Astrocyte (in vitro differentiated cells and primary cell): ENCODE results near the gene CENPW. TPM values are rescaled to one million over a fixed set of nuclear protein-coding genes. Genes with fewer than 3 reads are reported as not detected.

ENCODE experiments used
- DNase-seq: peaks from one replicate; pipeline ENCODE4 v3.0.0-alpha.2; 2010; ENCODE audit warnings: low read depth
- FAIRE-seq: peaks from 2 replicates; lab custom pipeline; 2011; peaks lifted over from hg19 to GRCh38; lab: Jason Lieb, UNC
- H2AFZ ChIP-seq: 2 replicates; pipeline ENCODE4 v1.6.0; 2012; ENCODE audit warnings: low read depth, low read length, inconsistent platforms
- H3K27ac ChIP-seq: 2 replicates; pipeline ENCODE4 v1.5.1; 2011; ENCODE audit warnings: low read depth, low read length, inconsistent platforms
- H3K27me3 ChIP-seq: 2 replicates; pipeline ENCODE4 v1.6.0; 2011; ENCODE audit warnings: low read length, inconsistent platforms; ENCODE audit not compliant: insufficient read depth
- H3K36me3 ChIP-seq: 2 replicates; pipeline ENCODE4 v1.5.1; 2011; ENCODE audit warnings: low read length, inconsistent platforms; ENCODE audit not compliant: insufficient read depth
- H3K4me1 ChIP-seq: 2 replicates; pipeline ENCODE4 v1.5.1; 2011; ENCODE audit warnings: low read length, inconsistent platforms; ENCODE audit not compliant: insufficient read depth
- H3K4me2 ChIP-seq: 2 replicates; pipeline ENCODE4 v1.6.0; 2012; ENCODE audit warnings: low read length, inconsistent platforms
- H3K4me3 ChIP-seq: 2 replicates; pipeline ENCODE4 v1.5.1; 2011; ENCODE audit warnings: low read depth, mild to moderate bottlenecking, low read length, inconsistent platforms; ENCODE audit not compliant: insufficient read depth
- H3K79me2 ChIP-seq: 2 replicates; pipeline ENCODE4 v1.6.0; 2012; ENCODE audit warnings: mild to moderate bottlenecking, low read length, inconsistent platforms; ENCODE audit not compliant: insufficient read depth
- H3K9ac ChIP-seq: 2 replicates; pipeline ENCODE4 v1.6.0; 2012; ENCODE audit warnings: mild to moderate bottlenecking, low read length, inconsistent platforms
- H3K9me3 ChIP-seq: 2 replicates; pipeline ENCODE4 v1.5.1; 2012; ENCODE audit warnings: low read depth, mild to moderate bottlenecking, low read length, inconsistent platforms; ENCODE audit not compliant: insufficient read depth
- H4K20me1 ChIP-seq: 2 replicates; pipeline ENCODE4 v1.6.0; 2012; ENCODE audit warnings: low read length, inconsistent platforms; ENCODE audit not compliant: insufficient read depth
- H3K27ac Mint-ChIP-seq: one replicate; pipeline ENCODE4 v1.8.0; 2021; ENCODE audit warnings: mild to moderate bottlenecking, mixed read lengths; ENCODE audit not compliant: unreplicated experiment
- H3K27me3 Mint-ChIP-seq: one replicate; pipeline ENCODE4 v1.8.0; 2021; ENCODE audit warnings: low read depth, mixed read lengths; ENCODE audit not compliant: unreplicated experiment
- H3K36me3 Mint-ChIP-seq: one replicate; pipeline ENCODE4 v1.8.0; 2021; ENCODE audit warnings: low read depth, mixed read lengths; ENCODE audit not compliant: unreplicated experiment
- H3K4me1 Mint-ChIP-seq: one replicate; pipeline ENCODE4 v1.8.0; 2021; ENCODE audit warnings: low read depth, mixed read lengths; ENCODE audit not compliant: unreplicated experiment
- H3K4me3 Mint-ChIP-seq: one replicate; pipeline ENCODE4 v1.8.0; 2021; ENCODE audit warnings: mild to moderate bottlenecking, moderate library complexity, mixed read lengths; ENCODE audit not compliant: unreplicated experiment
- H3K9me3 Mint-ChIP-seq: one replicate; pipeline ENCODE4 v1.8.0; 2021; ENCODE audit warnings: mild to moderate bottlenecking, mixed read lengths; ENCODE audit not compliant: unreplicated experiment
- CTCF ChIP-seq: IDR thresholded peaks from 2 replicates; pipeline ENCODE4 v1.5.1; 2011; ENCODE audit warnings: low read depth, mild to moderate bottlenecking, inconsistent platforms, low read length, moderate library complexity; ENCODE audit not compliant: insufficient read depth
- EZH2 ChIP-seq: IDR thresholded peaks from 2 replicates; pipeline ENCODE4 v1.6.1; 2012; ENCODE audit warnings: mild to moderate bottlenecking, low read length, inconsistent platforms; ENCODE audit not compliant: insufficient read depth
- total RNA-seq: library from RNA; stranded (reverse); gene quantifications from 2 replicates; pipeline ENCODE4 v1.2.1, GENCODE V29; 2021

The CENPW gene
- total RNA-seq, 1 donor from 2014 or later, result 16.0 TPM

- H3K27me3 Mint-ChIP-seq, result no peaks in the 10 kb centered on the region
- Histone ChIP-seq H3K4me3 (no peak overlapping the region), H3K79me2 (no peaks in the 10 kb centered on the region), H3K4me2 (no peak overlapping the region), H4K20me1 (no peaks in the 10 kb centered on the region), H3K9ac (no peak overlapping the region), H3K27ac (no peak overlapping the region), H3K4me1 (no peaks in the 10 kb centered on the region), H2AFZ (no peak overlapping the region), H3K9me3 (no peaks in the 10 kb centered on the region), H3K27me3 (no peaks in the 10 kb centered on the region), H3K36me3 (no peaks in the 10 kb centered on the region)
- H3K4me3 Mint-ChIP-seq, result no peak overlapping the region
- H3K36me3 Mint-ChIP-seq, result peaks cover 7% of the 10 kb centered on the region
- H3K4me1 Mint-ChIP-seq, result no peaks in the 10 kb centered on the region
- H3K27ac Mint-ChIP-seq, result no peak overlapping the region
- TF ChIP-seq CTCF (no peak), EZH2 (no peak)
- DNase-seq (no peak), FAIRE-seq (no peak)
- H3K9me3 Mint-ChIP-seq, result peaks cover 7% of the 10 kb centered on the region
Observed at GRCh38 chr6:126356526-126356925, 16.6 kb downstream of the CENPW start.

- no peaks in the 10 kb centered on the region for H3K79me2 ChIP-seq
- H4K20me1 ChIP-seq, result no peaks in the 10 kb centered on the region
- Mint-ChIP-seq H3K9me3 (peaks cover 7% of the 10 kb centered on the region), H3K36me3 (peaks cover 7% of the 10 kb centered on the region), H3K4me3 (no peak overlapping the region), H3K27me3 (no peaks in the 10 kb centered on the region), H3K27ac (no peak overlapping the region), H3K4me1 (no peaks in the 10 kb centered on the region)
- TF ChIP-seq EZH2 (no peak), CTCF (no peak)
- H3K27me3 ChIP-seq, result no peaks in the 10 kb centered on the region
- no peak overlapping the region for H3K4me3 ChIP-seq
- no peak for FAIRE-seq
- H3K9ac ChIP-seq, result no peak overlapping the region
- no peak overlapping the region for H2AFZ ChIP-seq
- H3K9me3 ChIP-seq, result no peaks in the 10 kb centered on the region
- DNase-seq, result no peak
- no peaks in the 10 kb centered on the region for H3K4me1 ChIP-seq
- H3K36me3 ChIP-seq, result no peaks in the 10 kb centered on the region
- no peak overlapping the region for H3K27ac ChIP-seq
- no peak overlapping the region for H3K4me2 ChIP-seq
Observed at GRCh38 chr6:126359936-126360537, 20.1 kb downstream of the CENPW start.

GRCh38 chr6:126361832-126362440 lies 22.0 kb downstream of the CENPW start:
- DNase-seq (no peak), FAIRE-seq (no peak)
- TF ChIP-seq EZH2 (no peak), CTCF (no peak)
- Histone ChIP-seq H4K20me1 (no peaks in the 10 kb centered on the region), H3K36me3 (no peaks in the 10 kb centered on the region), H3K27me3 (no peaks in the 10 kb centered on the region), H2AFZ (no peak overlapping the region), H3K9me3 (no peaks in the 10 kb centered on the region), H3K4me2 (no peak overlapping the region), H3K9ac (no peak overlapping the region), H3K4me1 (no peaks in the 10 kb centered on the region), H3K79me2 (no peaks in the 10 kb centered on the region), H3K4me3 (no peak overlapping the region), H3K27ac (no peak overlapping the region)
- Mint-ChIP-seq H3K9me3 (peaks cover 5% of the 10 kb centered on the region), H3K36me3 (peaks cover 10% of the 10 kb centered on the region), H3K4me3 (no peak overlapping the region), H3K27me3 (no peaks in the 10 kb centered on the region), H3K4me1 (no peaks in the 10 kb centered on the region), H3K27ac (no peak overlapping the region)
